Measurements from ENCODE around the gene ITGB2.
A peak's percentile ranks its signal among the peaks of the same experiment; 100 is the strongest.
"Not testable (repeated sequence)": the region's sequence is repeated elsewhere in the genome, so short reads cannot be mapped to it uniquely, and the experiment has no call there.

The ITGB2 gene

GRCh38 chr21:44925378-44925755 is 4.7 kb upstream of the ITGB2 start:
- no peak for DNase-seq

- no peak for DNase-seq
Observed at GRCh38 chr21:44924606-44925377, 4.1 kb upstream of the ITGB2 start.

GRCh38 chr21:44923480-44924084 is 2.9 kb upstream of the ITGB2 start:
- no peak for DNase-seq

GRCh38 chr21:44921928-44922327 is 1.2 kb upstream of the ITGB2 start:
- no peak for DNase-seq

GRCh38 chr21:44919913-44920693 is 596 bp downstream of the ITGB2 start:
- DNase-seq = no peak

GRCh38 chr21:44919111-44919912 is 1.4 kb downstream of the ITGB2 start:
- no peak for DNase-seq

- no peak for DNase-seq
Observed at GRCh38 chr21:44918581-44919033, 2.1 kb downstream of the ITGB2 start.

GRCh38 chr21:44918107-44918470 is 2.6 kb downstream of the ITGB2 start:
- DNase-seq = no peak

- DNase-seq = no peak
Observed at GRCh38 chr21:44917446-44918106, 3.1 kb downstream of the ITGB2 start.

GRCh38 chr21:44916965-44917364 is 3.7 kb downstream of the ITGB2 start:
- DNase-seq = no peak

GRCh38 chr21:44914176-44914874 is 6.4 kb downstream of the ITGB2 start:
- DNase-seq = peak; percentile 45

GRCh38 chr21:44913425-44914175 is 7.1 kb downstream of the ITGB2 start:
- no peak for DNase-seq

GRCh38 chr21:44912506-44913412 is 7.9 kb downstream of the ITGB2 start:
- DNase-seq = not testable (repeated sequence)

- DNase-seq = no peak
Observed at GRCh38 chr21:44912158-44912473, 8.6 kb downstream of the ITGB2 start.

GRCh38 chr21:44911384-44912157 is 9.1 kb downstream of the ITGB2 start:
- peak; percentile 45 for DNase-seq

- DNase-seq = no peak
Observed at GRCh38 chr21:44911068-44911383, 9.7 kb downstream of the ITGB2 start.

- DNase-seq = no peak
Observed at GRCh38 chr21:44910229-44911067, 10.3 kb downstream of the ITGB2 start.

- no peak for DNase-seq
Observed at GRCh38 chr21:44909719-44910118, 11.0 kb downstream of the ITGB2 start.
